Activated T-helper 9 cell treated with anti-CD3 and anti-CD28 coated beads, Interleukin-2, amount 50 U/mL, for 16 hours (primary cell): ENCODE measurements around the gene LIMD2.

ENCODE experiments used
- DNase-seq: peaks from one replicate; pipeline ENCODE4 v3.0.0-alpha.2; 2020; ENCODE audit warnings: low read depth

Gene LIMD2

DNA sequence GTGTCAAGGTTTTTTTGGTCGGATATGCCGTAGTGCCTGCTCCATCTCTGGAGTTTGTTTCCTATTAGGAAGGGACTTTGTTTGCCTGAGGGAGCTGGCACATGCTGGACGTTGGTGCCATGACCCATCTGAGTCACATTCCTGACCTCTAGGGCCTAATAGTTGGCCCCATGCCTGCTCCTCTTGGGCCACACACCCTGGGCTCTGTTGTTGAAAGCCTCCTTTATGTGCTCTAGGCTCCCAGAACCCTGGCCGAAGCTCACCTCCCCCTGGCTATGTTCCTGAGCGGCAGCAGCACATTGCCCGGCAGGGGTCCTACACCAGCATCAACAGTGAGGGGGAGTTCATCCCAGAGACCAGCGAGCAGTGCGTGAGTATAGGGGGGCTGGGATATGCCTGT, 18.4 kb downstream of the LIMD2 start:
- no peak for DNase-seq

DNA sequence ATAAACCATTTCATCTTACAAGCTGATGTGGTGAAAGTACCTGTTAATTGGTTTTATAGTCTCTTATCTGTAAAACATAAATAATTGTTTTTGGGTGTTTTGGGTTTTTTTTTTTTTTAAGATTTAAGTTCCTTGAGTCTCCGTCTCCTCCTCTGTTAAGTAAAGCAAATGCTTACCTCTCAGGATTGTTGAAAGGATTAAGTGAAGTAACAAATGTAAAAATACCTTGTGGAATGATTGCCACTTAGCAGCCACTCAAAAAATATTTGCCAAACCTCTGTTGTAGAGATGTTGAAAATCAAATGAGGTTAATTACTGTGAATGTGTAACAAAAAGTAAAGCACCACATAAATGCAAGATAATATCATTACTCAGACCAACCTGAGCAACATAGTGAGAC, 19.2 kb downstream of the LIMD2 start:
- no peak for DNase-seq

DNA sequence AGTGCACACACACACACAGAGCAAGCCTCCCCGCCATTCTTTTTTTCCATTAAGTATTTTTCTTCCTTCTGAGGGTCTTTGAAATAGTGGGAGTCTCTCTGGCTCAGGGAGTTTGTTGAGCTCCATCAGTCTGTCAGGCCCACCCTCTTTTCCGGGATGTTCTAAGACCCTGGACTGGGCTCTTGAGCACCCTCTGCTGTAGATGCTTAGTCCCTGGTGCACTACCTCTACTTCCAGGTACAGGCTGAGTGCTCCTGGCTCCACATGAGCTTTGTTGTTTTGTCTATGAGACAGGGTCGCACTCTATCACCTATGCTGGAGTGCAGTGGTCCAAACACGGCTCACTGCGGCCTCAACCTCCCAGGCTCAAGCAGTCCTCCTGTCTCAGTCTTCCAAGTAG, 20.7 kb downstream of the LIMD2 start:
- no peak for DNase-seq

DNA sequence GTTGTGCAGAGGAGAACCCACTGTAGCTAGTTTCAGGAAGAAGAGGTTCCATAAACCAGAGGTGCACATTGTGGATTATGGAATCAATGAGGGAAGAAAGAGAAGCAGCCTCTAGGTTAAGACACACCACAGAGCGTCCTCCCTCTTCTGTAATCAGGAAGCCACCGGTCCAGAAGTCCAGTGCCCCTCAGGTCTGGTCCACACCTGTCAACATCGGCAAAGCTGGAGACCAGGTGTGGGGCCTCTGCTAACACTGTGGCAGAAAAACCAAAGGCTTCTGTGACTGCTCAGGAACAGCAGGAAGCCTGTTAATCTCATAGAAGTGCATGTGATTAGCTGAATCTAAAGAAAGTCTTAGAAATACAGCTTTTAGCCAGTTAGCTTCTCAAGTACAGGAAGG, 23.3 kb downstream of the LIMD2 start:
- DNase-seq, result no peak

DNA sequence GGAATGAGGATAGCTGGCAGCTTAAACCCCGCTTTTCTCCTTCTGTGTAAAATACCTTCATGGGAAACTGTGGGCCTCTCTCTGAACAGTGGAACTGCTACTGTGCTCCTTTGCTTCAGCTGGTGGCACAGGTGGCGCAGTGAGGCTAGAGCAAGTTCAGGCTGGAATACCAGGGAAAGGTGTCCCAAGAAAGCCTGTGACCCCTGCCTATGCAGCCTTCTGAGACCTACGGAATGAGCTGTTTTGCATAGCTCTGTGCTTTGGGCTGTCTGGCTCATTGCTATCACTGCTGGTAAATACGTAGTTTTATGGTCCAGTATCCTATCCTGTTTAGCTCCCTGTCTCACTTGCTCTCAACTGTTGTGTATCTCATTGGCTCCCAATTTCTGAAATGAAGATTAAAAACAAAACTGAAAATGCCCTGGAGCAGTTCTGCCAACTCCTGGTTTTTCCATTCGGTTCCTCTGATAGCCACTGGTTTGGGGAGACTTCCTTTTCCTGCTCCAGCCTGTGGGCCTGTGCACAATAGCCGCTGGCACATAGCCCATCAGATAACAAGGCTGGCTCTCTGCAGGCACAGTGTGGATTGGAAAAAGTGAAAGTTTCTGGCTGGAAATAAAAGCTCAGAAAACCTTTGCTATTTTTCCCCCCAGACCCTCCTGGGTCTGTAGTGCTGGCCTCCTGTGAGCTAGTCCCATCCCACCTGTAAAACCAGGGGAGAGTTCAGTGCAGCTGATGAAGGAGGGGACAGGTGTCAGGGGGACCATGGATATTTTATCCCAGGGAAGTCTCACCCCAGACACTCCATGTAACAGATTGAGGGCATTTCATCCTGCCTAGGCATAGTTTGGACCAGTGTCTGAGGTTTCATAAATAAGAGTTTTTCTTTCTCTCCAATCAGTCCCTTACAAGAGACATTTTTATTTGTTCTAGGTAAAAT, 24.0 kb downstream of the LIMD2 start:
- DNase-seq, result no peak

DNA sequence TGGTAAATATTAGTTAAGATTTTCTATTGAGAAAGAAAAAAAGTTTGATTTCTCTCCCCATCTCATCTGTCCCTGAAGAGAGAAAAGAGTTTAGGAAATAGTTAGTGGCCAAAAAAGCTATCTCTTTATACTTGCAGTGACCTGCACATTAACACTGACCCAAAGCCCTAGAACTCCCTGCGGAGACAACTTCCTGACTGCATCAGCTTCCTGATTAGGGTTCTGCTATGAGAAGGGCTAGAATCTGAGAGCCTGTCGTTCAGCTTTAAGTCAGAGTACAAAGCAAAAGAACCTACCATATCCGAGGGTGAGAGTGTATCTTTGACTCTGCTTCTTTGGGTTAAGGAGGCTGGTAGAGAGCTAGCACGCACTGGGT, 24.7 kb downstream of the LIMD2 start:
- DNase-seq, result no peak

DNA sequence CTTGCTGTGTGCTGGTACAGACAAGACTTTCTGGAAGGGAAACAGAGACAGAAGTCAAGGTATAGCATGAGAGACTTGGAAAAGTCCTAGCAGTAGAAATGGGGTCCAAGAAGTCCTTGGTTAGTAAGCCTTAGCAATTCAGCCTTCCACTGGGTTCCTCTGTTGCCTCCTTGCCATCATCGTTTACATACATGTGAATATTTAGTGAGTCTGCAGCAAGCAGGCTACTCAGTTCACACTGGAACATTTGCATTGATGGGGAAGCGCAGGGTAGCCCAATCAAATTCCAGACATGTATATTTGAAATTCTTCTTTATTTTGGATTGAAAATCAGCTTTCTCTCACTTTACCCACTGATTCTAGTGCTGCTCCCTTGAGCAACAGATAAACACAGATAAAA, 27.1 kb downstream of the LIMD2 start:
- DNase-seq, result no peak

DNA sequence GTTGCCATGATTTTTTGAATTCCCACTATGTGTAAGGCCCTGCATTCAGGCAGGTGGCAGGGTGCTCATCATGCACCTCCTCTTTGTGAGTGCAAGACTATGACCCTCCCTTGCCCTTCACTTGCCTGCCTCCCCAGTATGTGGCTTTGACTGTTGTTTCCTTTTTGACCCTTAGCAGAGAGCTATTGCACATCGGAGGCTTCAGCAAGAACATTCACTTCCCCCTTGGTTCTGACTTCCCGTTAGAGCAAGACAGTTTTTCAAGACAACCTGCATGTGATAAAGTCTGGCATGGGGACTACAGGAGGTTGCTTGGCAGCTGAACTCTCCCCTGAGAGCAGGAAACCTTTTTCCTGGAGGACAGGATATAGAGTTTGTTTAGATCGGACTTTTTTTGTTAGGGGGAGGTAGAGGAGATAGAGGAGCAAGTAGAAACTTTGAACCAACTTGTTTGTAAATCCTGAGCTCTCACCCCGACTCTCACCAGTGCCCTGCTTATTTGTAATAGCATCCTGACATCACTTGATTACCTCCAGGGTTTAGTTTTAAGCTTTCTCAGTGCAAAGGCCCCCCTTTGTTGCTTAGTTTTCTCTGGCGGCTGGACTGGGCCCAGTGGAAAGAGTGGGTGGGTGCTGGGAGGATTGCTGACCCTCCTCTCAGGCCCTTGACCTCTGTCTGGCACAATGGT, 34.3 kb downstream of the LIMD2 start:
- no peak for DNase-seq

DNA sequence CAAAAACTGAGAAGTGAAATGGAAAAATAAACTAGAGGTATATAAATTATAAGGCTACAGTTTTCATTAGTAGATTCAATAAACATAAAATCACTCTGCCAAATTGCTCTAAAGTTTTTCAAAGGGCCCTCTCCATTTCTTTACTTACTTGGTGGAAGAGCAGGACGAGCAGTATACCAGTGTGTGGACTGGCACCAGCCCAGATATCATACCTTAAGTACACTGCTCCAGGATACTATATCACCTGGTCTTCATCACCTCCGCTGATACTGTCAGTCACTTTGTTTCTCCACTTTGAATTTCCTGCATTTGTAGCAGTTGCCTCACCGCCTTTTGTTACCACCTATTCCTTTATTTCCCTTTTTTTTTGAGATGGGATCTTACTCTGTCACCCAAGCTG, 40.1 kb downstream of the LIMD2 start:
- no peak for DNase-seq

DNA sequence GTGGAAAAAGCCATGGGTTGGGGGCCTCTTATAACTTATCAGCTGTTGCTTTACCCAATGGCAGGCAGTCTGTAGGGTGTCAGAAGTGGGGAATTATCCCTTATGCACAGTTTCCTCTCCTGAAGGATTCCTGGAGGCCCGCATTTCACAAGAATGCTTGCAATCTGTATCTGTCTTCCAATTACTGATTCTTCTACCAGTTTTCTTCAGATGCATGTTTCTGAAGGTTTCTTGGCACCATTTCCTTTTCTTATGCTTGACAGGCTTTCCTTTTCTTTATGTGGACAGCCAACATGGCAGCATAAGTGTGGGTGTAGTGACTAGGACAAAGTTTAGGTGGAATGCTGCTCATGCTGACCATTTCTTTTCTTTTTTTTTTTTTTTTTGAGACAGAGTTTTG, 41.6 kb downstream of the LIMD2 start:
- DNase-seq, result no peak

DNA sequence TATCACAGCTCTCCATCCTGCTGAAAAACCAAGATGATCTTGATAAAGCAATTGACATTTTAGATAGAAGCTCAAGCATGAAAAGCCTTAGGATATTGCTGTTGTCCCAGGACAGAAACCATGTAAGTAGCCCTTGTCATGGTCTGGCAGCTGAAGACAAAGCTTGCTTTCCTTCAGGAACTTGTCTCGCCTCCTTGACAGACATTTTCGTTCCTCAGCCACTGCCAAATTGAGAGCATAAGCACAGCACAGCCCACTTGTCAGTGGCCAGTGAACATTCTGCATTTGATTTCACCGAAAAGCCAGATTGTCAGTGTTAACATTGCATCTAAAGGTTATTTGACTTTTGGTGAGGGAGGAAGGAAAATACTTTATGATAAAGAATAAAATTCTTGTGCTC, 42.1 kb downstream of the LIMD2 start:
- DNase-seq, result no peak

DNA sequence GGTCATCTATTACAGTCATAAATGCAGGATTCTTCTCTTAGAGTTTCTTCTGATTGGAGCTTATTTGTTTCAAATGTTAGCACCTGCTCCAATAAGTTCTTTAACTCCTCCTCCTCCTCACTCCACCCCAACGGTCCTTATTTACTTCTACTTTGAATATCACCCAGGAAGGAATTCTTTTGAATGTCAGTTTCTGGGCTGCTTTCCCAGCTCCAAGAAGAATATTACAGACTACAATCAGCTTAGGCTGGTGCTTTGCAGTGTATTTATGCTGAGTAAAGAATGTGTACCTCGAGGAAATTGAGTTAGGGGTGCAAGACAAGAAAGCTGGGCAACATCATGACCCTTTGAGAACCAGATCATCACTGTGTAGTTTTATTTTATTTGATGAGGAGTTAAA, 46.9 kb downstream of the LIMD2 start:
- no peak for DNase-seq

DNA sequence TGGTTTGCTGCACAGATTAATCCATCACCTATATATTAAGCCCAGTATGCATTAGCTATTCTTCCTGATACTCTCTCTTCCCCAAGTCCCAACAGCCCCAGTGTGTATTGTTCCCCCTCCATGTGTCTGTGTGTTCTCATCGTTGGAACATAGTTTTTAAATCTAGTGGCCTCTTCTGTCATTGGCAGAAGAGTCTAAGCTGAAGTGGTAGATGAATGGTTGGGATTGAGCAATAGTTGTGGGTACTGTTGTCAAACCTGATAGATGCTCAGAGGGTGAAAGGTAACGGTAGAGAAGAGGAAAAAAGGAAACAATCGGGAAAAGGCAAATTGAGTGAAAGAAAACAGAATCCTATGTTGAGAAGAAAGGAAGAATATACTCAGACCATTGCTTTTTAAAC, 47.8 kb downstream of the LIMD2 start:
- DNase-seq, result no peak

DNA sequence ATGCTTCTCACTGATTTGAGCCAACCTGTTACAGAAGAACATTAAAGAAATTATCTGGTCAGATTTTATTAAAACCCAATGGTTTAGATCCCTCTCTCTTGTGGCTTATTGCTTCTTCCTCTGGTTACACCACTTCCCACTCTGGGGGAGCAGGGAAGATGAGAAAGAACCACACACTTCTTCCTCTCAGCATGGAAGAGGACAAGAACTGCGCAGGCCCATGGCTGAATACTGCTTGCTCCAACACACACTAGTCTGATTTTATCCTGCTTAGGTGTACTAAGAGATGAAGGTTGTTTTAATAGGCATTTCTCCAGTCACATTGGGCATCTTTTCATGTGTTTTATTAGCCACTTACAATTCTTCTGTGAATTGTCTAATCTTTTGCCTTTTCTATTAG, 50.1 kb downstream of the LIMD2 start:
- no peak for DNase-seq

DNA sequence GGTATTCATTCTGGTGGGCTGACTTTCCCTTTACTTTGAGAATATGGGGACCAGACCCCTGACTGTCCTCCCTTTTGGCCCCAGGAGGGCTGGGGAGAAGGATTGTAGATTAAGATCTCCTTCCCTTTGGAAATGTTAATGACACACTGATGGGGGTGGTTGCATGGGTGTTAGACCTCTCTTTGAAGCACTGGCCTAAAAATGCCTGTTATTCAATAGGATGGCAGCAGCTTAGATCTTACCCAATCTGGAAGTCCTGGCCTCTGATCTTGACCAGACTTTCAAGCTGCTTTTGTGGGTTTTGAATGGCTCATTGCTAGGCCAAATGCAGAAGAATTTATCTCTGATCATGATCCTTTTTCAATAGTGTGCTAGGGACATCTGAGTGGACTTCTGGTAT, 52.0 kb downstream of the LIMD2 start:
- DNase-seq, result no peak

DNA sequence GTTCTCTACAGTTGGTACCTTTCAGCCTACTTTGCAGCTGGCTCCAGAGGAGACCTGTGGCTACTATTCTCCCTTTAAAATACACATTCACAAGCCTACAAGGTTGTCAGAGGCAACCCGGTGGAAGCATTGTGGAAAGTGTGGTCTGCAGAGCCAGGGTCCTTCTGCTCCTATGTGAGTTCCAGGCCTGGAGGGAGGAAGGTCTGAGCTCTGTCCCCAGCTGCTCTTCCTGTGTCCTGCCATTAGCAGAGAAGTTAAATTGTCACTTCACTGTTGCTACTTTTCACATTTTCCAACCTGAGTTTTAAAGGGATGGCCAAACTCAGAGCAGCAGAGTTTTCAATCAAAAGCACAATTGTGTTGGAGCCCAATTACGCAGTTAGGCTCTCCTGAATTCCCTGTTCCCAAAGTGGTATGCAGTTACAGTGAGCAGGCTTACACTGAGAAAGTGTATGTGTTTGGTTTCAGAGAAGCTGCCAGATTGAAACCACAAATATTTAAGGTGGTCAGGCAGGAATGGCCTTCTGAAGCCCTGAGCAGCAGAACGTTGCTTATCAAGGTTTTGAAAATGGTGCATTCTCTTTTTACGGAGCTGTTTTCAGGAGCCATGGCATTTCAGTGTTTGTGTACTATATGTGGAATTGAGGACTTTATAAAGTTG, 52.7 kb downstream of the LIMD2 start:
- DNase-seq, result no peak

DNA sequence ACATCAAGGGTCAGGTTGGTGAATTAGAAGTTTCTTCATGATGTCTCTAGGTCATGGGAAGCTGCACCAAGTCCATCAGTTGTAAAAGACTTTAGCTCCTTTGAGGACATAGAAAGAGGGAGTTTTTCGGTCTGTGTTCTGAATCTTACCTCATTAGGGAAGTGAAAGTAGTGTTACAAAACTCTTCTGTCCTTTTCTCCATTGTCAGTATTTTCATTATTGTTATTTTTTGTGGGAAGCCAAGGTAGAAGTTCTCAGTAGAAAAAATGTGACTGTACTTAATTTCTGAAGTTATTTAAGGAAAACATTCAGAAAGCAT, 53.5 kb downstream of the LIMD2 start:
- no peak for DNase-seq
